ENCODE measurements around the gene APBA2. TPM values are rescaled to one million over a fixed set of nuclear protein-coding genes. Genes with fewer than 3 reads are reported as not detected.
A peak's percentile ranks its signal among the peaks of the same experiment; 100 is the strongest.

The APBA2 gene
- total and polyA plus RNA-seq, 10 donors, result 5.8 to 33.8 (median 18.3) TPM

- Histone ChIP-seq H3K4me1 (peaks cover 13 to 51% (median 30%) of the 10 kb centered on the region in 6 donors), H3K36me3 (no peaks in the 10 kb centered on the region), H3K9me3 (no peaks in the 10 kb centered on the region), H3K4me3 (no peak overlapping the region), H3K27ac (peak overlapping the region in 1 of 8 donors; percentile 80), H3K27me3 (replicated peaks in 1 of 7) (no peaks in the 10 kb centered on the region)
- intact Hi-C loops (cut with DNase I; ENCODE audit: low total_unique reads), result no loop called here
- WGBS, 5 donors, result 91 to 98% (median 94%) methylated on average over 5 of the region's 5 CpGs
- DNase-seq, result no peak
- no peak for TF ChIP-seq POLR2AphosphoS5 (IDR thresholded peaks at IDR 0.05)
- no peak for TF ChIP-seq POLR2A (IDR thresholded peaks at IDR 0.05)
- no peak for TF ChIP-seq CTCF (IDR thresholded peaks at IDR 0.05 in 8 of 11, conservative IDR thresholded peaks at IDR 0.05 in 3 of 11)
Measured at GRCh38 chr15:28996953-28997352, 111.2 kb downstream of the APBA2 start.

DNA sequence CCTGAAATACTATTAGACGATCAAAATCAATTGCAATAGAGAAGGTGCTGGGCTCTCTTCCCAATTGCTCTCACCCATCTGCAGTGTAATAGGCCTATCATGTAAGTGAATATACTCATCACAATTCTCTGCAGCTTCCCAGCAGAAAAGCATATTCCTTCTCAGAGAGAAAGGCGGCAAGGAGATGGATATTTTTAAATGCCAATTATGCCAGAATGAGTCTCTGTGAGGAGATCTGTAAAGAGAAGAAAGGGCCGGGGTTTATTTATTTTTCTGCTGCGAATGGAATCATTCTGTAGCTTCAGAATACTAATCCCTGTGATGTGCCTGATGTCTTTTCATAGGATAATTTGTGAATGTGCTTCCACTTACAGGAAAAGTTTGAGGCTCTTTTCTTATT lies 112.0 kb downstream of the APBA2 start:
- TF ChIP-seq POLR2A (IDR thresholded peaks at IDR 0.05) (no peak), POLR2AphosphoS5 (IDR thresholded peaks at IDR 0.05) (no peak), CTCF (IDR thresholded peaks at IDR 0.05 in 8 of 11, conservative IDR thresholded peaks at IDR 0.05 in 3 of 11) (no peak)
- no peaks in the 10 kb centered on the region for H3K9me3 ChIP-seq
- DNase-seq, result no peak
- H3K27ac ChIP-seq, result no peak overlapping the region
- no peaks in the 10 kb centered on the region for H3K27me3 ChIP-seq (replicated peaks in 1 of 7)
- intact Hi-C loops (cut with DNase I; ENCODE audit: low total_unique reads), result no loop called here
- H3K4me3 ChIP-seq, result no peak overlapping the region
- H3K36me3 ChIP-seq, result no peaks in the 10 kb centered on the region
- H3K4me1 ChIP-seq, result peaks cover 13 to 44% (median 28%) of the 10 kb centered on the region in 6 donors
- 93 to 96% (median 95%) methylated on average over 4 of the region's 4 CpGs for WGBS, 5 donors

GRCh38 chr15:28998511-28998910 lies 112.7 kb downstream of the APBA2 start:
- WGBS, 5 donors, result 91 to 95% (median 94%) methylated on average over 5 of the region's 5 CpGs
- Histone ChIP-seq H3K9me3 (no peaks in the 10 kb centered on the region), H3K4me1 (peaks cover 9 to 41% (median 21%) of the 10 kb centered on the region in 6 donors), H3K27me3 (replicated peaks in 1 of 7) (no peaks in the 10 kb centered on the region), H3K36me3 (no peaks in the 10 kb centered on the region), H3K27ac (no peak overlapping the region), H3K4me3 (no peak overlapping the region)
- TF ChIP-seq POLR2A (IDR thresholded peaks at IDR 0.05) (no peak), CTCF (IDR thresholded peaks at IDR 0.05 in 8 of 11, conservative IDR thresholded peaks at IDR 0.05 in 3 of 11) (no peak), POLR2AphosphoS5 (IDR thresholded peaks at IDR 0.05) (no peak)
- DNase-seq, result no peak
- intact Hi-C loops (cut with DNase I; ENCODE audit: low total_unique reads), result no loop called here

DNA sequence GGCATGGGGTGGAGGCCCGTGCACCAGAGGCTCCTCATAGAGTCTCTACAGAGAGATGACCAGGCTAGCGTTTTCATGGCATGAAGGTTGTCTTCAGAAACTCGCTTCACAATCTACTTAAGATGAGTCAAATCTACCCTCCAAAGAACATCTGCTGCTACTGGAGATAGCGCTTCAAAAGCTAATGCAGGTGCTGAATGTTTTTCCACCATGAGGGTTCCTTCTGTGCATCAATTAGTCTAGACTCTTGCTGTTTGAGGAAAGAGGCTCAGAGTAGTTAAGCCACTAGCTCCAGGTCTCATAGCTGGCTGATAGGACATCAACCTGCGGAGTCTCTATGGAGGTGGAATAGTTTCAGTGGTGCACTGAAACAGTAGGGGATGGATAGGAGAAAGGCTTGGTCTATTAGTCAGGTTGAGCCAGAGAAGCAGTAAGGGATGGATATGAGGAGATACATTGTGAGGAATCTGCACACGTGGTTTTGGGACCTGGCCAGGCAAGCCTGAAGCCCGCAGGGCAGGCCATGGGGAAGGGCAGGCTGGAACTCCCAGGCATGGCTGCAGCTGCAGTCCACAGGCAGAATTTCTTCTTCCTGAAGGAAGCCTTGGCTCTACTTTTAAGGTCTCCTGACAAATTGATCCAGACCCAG lies 117.5 kb downstream of the APBA2 start:
- H3K4me3 ChIP-seq, result no peak overlapping the region
- 73 to 91% (median 84%) methylated on average over 7 of the region's 7 CpGs for WGBS, 5 donors
- H3K4me1 ChIP-seq, result peaks cover 0 to 14% (median 0%) of the 10 kb centered on the region in 6 donors
- H3K9me3 ChIP-seq, result peaks cover 0 to 5% (median 0%) of the 10 kb centered on the region in 8 donors
- no peak overlapping the region for H3K27ac ChIP-seq
- no peaks in the 10 kb centered on the region for H3K36me3 ChIP-seq
- TF ChIP-seq POLR2A (IDR thresholded peaks at IDR 0.05), result no peak
- no peak for TF ChIP-seq CTCF (IDR thresholded peaks at IDR 0.05 in 8 of 11, conservative IDR thresholded peaks at IDR 0.05 in 3 of 11)
- no peak for TF ChIP-seq POLR2AphosphoS5 (IDR thresholded peaks at IDR 0.05)
- intact Hi-C loops (cut with DNase I; ENCODE audit: low total_unique reads), result no loop called here
- DNase-seq, result peak; percentile 51
- no peaks in the 10 kb centered on the region for H3K27me3 ChIP-seq (replicated peaks in 1 of 7)
